H1 (cell line): Measurements from ENCODE around the gene MYO1D. TPM values are rescaled to one million over a fixed set of nuclear protein-coding genes. Genes with fewer than 3 reads are reported as not detected.

Experiments used
- CTCF ChIA-PET: fragments of 300-600 bp; sonication (Branson Sonifier 250); formaldehyde crosslinking; loops from one replicate; lab custom pipeline; 2021; ENCODE audit not compliant: partially characterized antibody; lab: Charles Lee
- POLR2A ChIA-PET: fragments of 300-600 bp; sonication (Branson Sonifier 250); formaldehyde crosslinking; loops from one replicate; lab custom pipeline; 2021; ENCODE audit warnings: inconsistent platforms; ENCODE audit not compliant: partially characterized antibody; lab: Charles Lee
- DNase-seq, 2 experiments: peaks; one replicate each; pipeline versions ENCODE4 v3.0.0 to v3.0.0-alpha.2; 2010 to 2022; ENCODE audit warnings: low spot score in 2 of 2, low read depth in 1 of 2, mixed read lengths in 1 of 2
- FAIRE-seq: peaks from 2 replicates; lab custom pipeline; 2011; peaks lifted over from hg19 to GRCh38; lab: Jason Lieb, UNC
- H2AFZ ChIP-seq: 2 replicates; pipeline ENCODE4 v1.8.1; 2012; ENCODE audit warnings: low read length, inconsistent platforms
- H2AK5ac ChIP-seq: 2 replicates; pipeline ENCODE4 v1.6.1; 2013; ENCODE audit warnings: low read depth, low read length
- H2BK120ac ChIP-seq: replicated peaks from 2 replicates; pipeline ENCODE3; 2013; ENCODE audit warnings: low read depth, low read length, inconsistent platforms
- H2BK12ac ChIP-seq: 2 replicates; pipeline ENCODE4 v1.6.1; 2013; ENCODE audit warnings: low read depth, low read length
- H2BK15ac ChIP-seq: 2 replicates; pipeline ENCODE4 v1.6.1; 2013; ENCODE audit warnings: low read length
- H2BK20ac ChIP-seq: 2 replicates; pipeline ENCODE4 v1.6.1; 2013; ENCODE audit warnings: low read length
- H2BK5ac ChIP-seq: 2 replicates; pipeline ENCODE4 v1.6.1; 2013; ENCODE audit warnings: low read depth, low read length
- H3K14ac ChIP-seq: 2 replicates; pipeline ENCODE4 v1.6.1; 2013; ENCODE audit warnings: inconsistent platforms; ENCODE audit not compliant: insufficient read length
- H3K18ac ChIP-seq: 2 replicates; pipeline ENCODE4 v1.6.1; 2013; ENCODE audit warnings: low read length; ENCODE audit errors: extremely low read depth
- H3K23ac ChIP-seq: 2 replicates; pipeline ENCODE4 v1.6.1; 2013; ENCODE audit warnings: inconsistent platforms; ENCODE audit not compliant: insufficient read length
- H3K23me2 ChIP-seq: 2 replicates; pipeline ENCODE4 v1.6.1; 2013; ENCODE audit warnings: low read depth, low read length
- H3K27ac ChIP-seq: 2 replicates; pipeline ENCODE4 v1.6.1; 2011; ENCODE audit warnings: low read depth, low read length, inconsistent platforms
- H3K27me3 ChIP-seq, 4 experiments: replicated peaks in 1 of 4; 1 replicate in 1 of 4; 2 replicates in 3 of 4; pipeline versions ENCODE4 v1.6.1 to v1.8.1; 2011 to 2013; ENCODE audit warnings: low read length in 3 of 4, mild to moderate bottlenecking in 3 of 4, inconsistent platforms in 2 of 4, mixed read lengths in 2 of 4, moderate library complexity in 1 of 4; ENCODE audit not compliant: control insufficient read depth in 3 of 4, insufficient read depth in 3 of 4; ENCODE audit errors: extremely low read depth in 1 of 4
- H3K36me3 ChIP-seq, 4 experiments: 2 replicates each; pipeline versions ENCODE4 v1.6.1 to v1.8.1; 2011 to 2013; ENCODE audit warnings: mild to moderate bottlenecking in 4 of 4, low read length in 3 of 4, moderate library complexity in 2 of 4, control low read depth in 1 of 4, inconsistent platforms in 1 of 4; ENCODE audit not compliant: insufficient read depth in 4 of 4, control insufficient read depth in 2 of 4
- H3K4ac ChIP-seq: replicated peaks from 2 replicates; pipeline ENCODE3; 2013; ENCODE audit warnings: low read length, low read depth, mixed read lengths, inconsistent platforms; ENCODE audit not compliant: insufficient read length
- H3K4me1 ChIP-seq, 4 experiments: replicated peaks in 1 of 4; 1 replicate in 1 of 4; 2 replicates in 3 of 4; pipeline versions ENCODE4 v1.6.1 to v1.8.1; 2011 to 2013; ENCODE audit warnings: low read length in 3 of 4, inconsistent platforms in 2 of 4, mixed read lengths in 1 of 4; ENCODE audit not compliant: insufficient read depth in 4 of 4, control insufficient read depth in 3 of 4
- H3K4me2 ChIP-seq, 2 experiments: 2 replicates each; pipeline versions ENCODE4 v1.6.1 to v1.8.1; 2011 to 2013; ENCODE audit warnings: low read depth in 2 of 2, low read length in 2 of 2, control low read depth in 1 of 2, inconsistent platforms in 1 of 2, mild to moderate bottlenecking in 1 of 2; ENCODE audit not compliant: insufficient read depth in 1 of 2
- H3K4me3 ChIP-seq, 4 experiments: fragments of 200-600, 300-600 bp in 1 of 4; sonication (generic), shearing (Covaris generic), sonication (Bioruptor Twin) in 1 of 4; 2 replicates each; pipeline versions ENCODE4 v1.5.1 to v1.8.1; 2011 to 2016; ENCODE audit warnings: low read length in 4 of 4, low read depth in 3 of 4, control low read depth in 2 of 4, inconsistent platforms in 2 of 4, mild to moderate bottlenecking in 2 of 4, mixed read lengths in 1 of 4, moderate library complexity in 1 of 4; ENCODE audit not compliant: insufficient read depth in 2 of 4; ENCODE audit errors: extremely low read depth in 1 of 4
- H3K56ac ChIP-seq: replicated peaks from 2 replicates; pipeline ENCODE3; 2013; ENCODE audit warnings: low read depth, mild to moderate bottlenecking, mixed read lengths, low read length, inconsistent platforms; ENCODE audit not compliant: insufficient read length
- H3K79me1 ChIP-seq: 2 replicates; pipeline ENCODE4 v1.6.1; 2013; ENCODE audit warnings: low read depth, low read length, control low read depth
- H3K79me2 ChIP-seq, 2 experiments: 2 replicates each; pipeline versions ENCODE4 v1.6.1 to v1.8.1; 2012 to 2013; ENCODE audit warnings: low read length in 2 of 2, mild to moderate bottlenecking in 2 of 2, inconsistent platforms in 1 of 2; ENCODE audit not compliant: insufficient read depth in 2 of 2, control insufficient read depth in 1 of 2
- H3K9ac ChIP-seq, 4 experiments: replicated peaks in 1 of 4; 1 replicate in 1 of 4; 2 replicates in 3 of 4; pipeline versions ENCODE4 v1.6.1 to v1.8.1; 2011 to 2013; ENCODE audit warnings: low read depth in 3 of 4, low read length in 3 of 4, control low read depth in 2 of 4, mild to moderate bottlenecking in 2 of 4, moderate library complexity in 2 of 4, inconsistent platforms in 1 of 4; ENCODE audit errors: extremely low read depth in 1 of 4
- H3K9me3 ChIP-seq, 2 experiments: 2 replicates each; pipeline versions ENCODE4 v1.6.1 to v1.8.1; 2012 to 2013; ENCODE audit warnings: mild to moderate bottlenecking in 2 of 2, moderate library complexity in 2 of 2, control low read depth in 1 of 2, inconsistent platforms in 1 of 2, low read depth in 1 of 2, low read length in 1 of 2, mixed read lengths in 1 of 2; ENCODE audit not compliant: insufficient read depth in 2 of 2
- H4K20me1 ChIP-seq, 2 experiments: replicated peaks in 1 of 2; 2 replicates each; pipeline versions ENCODE3 to v1.8.1; 2011 to 2013; ENCODE audit warnings: inconsistent platforms in 2 of 2, low read length in 2 of 2, mild to moderate bottlenecking in 1 of 2; ENCODE audit not compliant: insufficient read depth in 2 of 2, control insufficient read depth in 1 of 2
- H4K5ac ChIP-seq: 2 replicates; pipeline ENCODE4 v1.6.1; 2013; ENCODE audit warnings: low read length, low read depth, mixed read lengths, inconsistent platforms; ENCODE audit not compliant: insufficient read length
- H4K8ac ChIP-seq: 2 replicates; pipeline ENCODE4 v1.8.0; 2013; ENCODE audit warnings: mild to moderate bottlenecking, moderate library complexity, low read length, inconsistent platforms; ENCODE audit not compliant: insufficient read depth; ENCODE audit errors: extremely low read depth
- H4K91ac ChIP-seq: replicated peaks from 2 replicates; pipeline ENCODE3; 2013; ENCODE audit warnings: low read length, mixed read lengths, inconsistent platforms; ENCODE audit not compliant: insufficient read length
- BCL11A ChIP-seq, 2 experiments: IDR thresholded peaks; one replicate each; pipeline ENCODE4 v1.6.1; 2011; ENCODE audit warnings: low read depth in 2 of 2, low read length in 2 of 2, mild to moderate bottlenecking in 2 of 2
- FOSL1 ChIP-seq: IDR thresholded peaks from 2 replicates; pipeline ENCODE4 v1.6.1; 2011; ENCODE audit warnings: mild to moderate bottlenecking, low read depth, low read length, moderate library complexity; ENCODE audit not compliant: insufficient read depth
- MAX ChIP-seq: IDR thresholded peaks from 2 replicates; pipeline ENCODE4 v1.6.1; 2012; ENCODE audit warnings: inconsistent platforms
- RNF2 ChIP-seq: fragments of 200-900, 300-1000 bp; sonication (generic); IDR thresholded peaks from 2 replicates; pipeline ENCODE4 v1.7.1; 2016; ENCODE audit warnings: borderline replicate concordance, low read depth, mild to moderate bottlenecking, antibody characterized with exemption, low read length; ENCODE audit not compliant: poor library complexity, severe bottlenecking; ENCODE audit errors: missing control alignments
- SP2 ChIP-seq: IDR thresholded peaks from 2 replicates; pipeline ENCODE4 v1.6.1; 2012; ENCODE audit warnings: mild to moderate bottlenecking, low read length, inconsistent platforms
- WGBS, 2 experiments: shearing (Covaris generic) in 1 of 2; methylation state at CpG; one replicate each; pipeline versions ENCODE4 v1.1.6 to v1.1.7; 2013 to 2015; ENCODE audit warnings: low lambda C conversion rate in 2 of 2, mixed read lengths in 2 of 2, inconsistent platforms in 1 of 2, low coverage in 1 of 2, missing lambda C conversion rate in 1 of 2; ENCODE audit not compliant: insufficient replicate concordance in 2 of 2, insufficient coverage in 1 of 2, insufficient read length in 1 of 2; ENCODE audit errors: extremely low coverage in 1 of 2, missing lambda C conversion rate in 1 of 2; 5-methylcytosine and 5-hydroxymethylcytosine counted together
- polyA plus RNA-seq, 7 experiments: library from polyadenylated mRNA; depleted of rRNA in 3 of 7; stranded (reverse) in 5 of 7; unstranded in 2 of 7; fragments of >200 nt in 5 of 7; fragments of 200-250 nt in 2 of 7; gene quantifications; 1 replicate in 5 of 7; 2 replicates in 1 of 7; 4 replicates in 1 of 7; pipeline versions ENCODE4 v1.2.1 to v1.2.3, GENCODE V29; 2011 to 2013; ENCODE audit warnings: missing spikeins in 2 of 7, mixed read lengths in 2 of 7
- total RNA-seq: library from RNA; stranded (reverse); fragmentation: NEBNext Ultra II Directional; extraction: Animal tissue kit (Norgen Biotek cat#: 25700); gene quantifications from 2 replicates; pipeline ENCODE4 v1.2.1, GENCODE V29; 2021

MYO1D gene
- total and polyA plus RNA-seq, 2 of the 8 experiments (the other 6 are each of a cell fraction or from before 2014, with no cell fraction given), result 6.5 to 25.4 TPM

- H2BK12ac ChIP-seq, result no peak overlapping the region
- no peak overlapping the region for H2AFZ ChIP-seq
- no peaks in the 10 kb centered on the region for H3K23me2 ChIP-seq
- no peak overlapping the region for H2AK5ac ChIP-seq
- no peak overlapping the region for H3K14ac ChIP-seq
- H2BK120ac ChIP-seq, result no peak overlapping the region
- H2BK20ac ChIP-seq, result no peak overlapping the region
- H3K27me3 ChIP-seq, result no peaks in the 10 kb centered on the region
- H3K4ac ChIP-seq, result no peak overlapping the region
- ChIA-PET CTCF (interaction anchor here (0.6 to 0.7 kb wide), 2 partner anchors 9 to 348 kb away, joined by 3 read pairs; no protein-coding TSS in a partner anchor), POLR2A (no interaction called here)
- H4K8ac ChIP-seq, result no peak overlapping the region
- FAIRE-seq, result no peak
- H3K4me2 ChIP-seq, result no peak overlapping the region
- WGBS, 2 experiments, result 81% methylated on average over 3 of the region's 3 CpGs; no CpG with 5 or more reads in 1 of the 2 experiments
- H3K27ac ChIP-seq, result no peak overlapping the region
- H3K79me2 ChIP-seq, result no peaks in the 10 kb centered on the region
- H4K20me1 ChIP-seq, result no peaks in the 10 kb centered on the region
- no peak overlapping the region for H3K56ac ChIP-seq
- no peaks in the 10 kb centered on the region for H3K36me3 ChIP-seq
- no peak for DNase-seq
- no peak overlapping the region for H3K4me3 ChIP-seq
- no peak for TF ChIP-seq FOSL1
- TF ChIP-seq MAX, result no peak
- TF ChIP-seq BCL11A (IDR thresholded peaks at IDR 0.05; ENCODE audit: low read depth in 2 of 2, low read length in 2 of 2), result no peak
- TF ChIP-seq SP2, result no peak
- no peak for TF ChIP-seq RNF2
- H3K9ac ChIP-seq, result peak overlapping the region in 1 of 4 experiments; percentile 8; a peak in 1 of 7 replicates
- H4K91ac ChIP-seq, result no peak overlapping the region
- no peak overlapping the region for H2BK15ac ChIP-seq
- no peak overlapping the region for H3K18ac ChIP-seq
- H3K23ac ChIP-seq, result no peak overlapping the region
- no peaks in the 10 kb centered on the region for H3K9me3 ChIP-seq
- H3K4me1 ChIP-seq, result 0 out of 7 replicates have a peak, but pooled peaks cover 0 to 3% (median 0%) of the 10 kb centered on the region in 4 experiments
- H3K79me1 ChIP-seq, result no peaks in the 10 kb centered on the region
- no peak overlapping the region for H4K5ac ChIP-seq
- no peak overlapping the region for H2BK5ac ChIP-seq
Observed at GRCh38 chr17:32564325-32564724, 312.6 kb downstream of the MYO1D start.
